ENCODE results near the gene ATP1B2. TPM values are rescaled to one million over a fixed set of nuclear protein-coding genes. Genes with fewer than 3 reads are reported as not detected.

The ATP1B2 gene
- total RNA-seq, 1 experiment from 2014 or later, result not detected

- no peak overlapping the region for H2AFZ ChIP-seq (ENCODE audit: low read depth, low read length, poor library complexity, severe bottlenecking)
- H3K9me3 ChIP-seq (ENCODE audit: control insufficient read depth in 1 of 2, insufficient read depth in 1 of 2, low read depth in 1 of 2, low read length in 2 of 2), result no peaks in the 10 kb centered on the region
- BruUV-seq (replicated peaks), result no TSS peak
- ChIA-PET POLR2A (interaction anchor here (0.8 to 2.5 kb wide), 5 partner anchors 12 to 72 kb away, joined by 4 to 27 read pairs (median 7); partner anchors contain the start of genes MPDU1, SAT2, SHBG and TP53), RAD21 (ENCODE audit: low non-redundant PET in 1 of 2, low total read pairs in 2 of 2, uncharacterized antibody in 2 of 2, unreplicated experiment in 2 of 2) (interaction anchor here in 1 of 2 experiments (0.7 to 1.0 kb wide), 2 partner anchors 71 to 139 kb away, joined by 3 read pairs; no protein-coding TSS in a partner anchor), CTCF (interaction anchor here (1.0 to 2.1 kb wide), 6 partner anchors 9 to 72 kb away, joined by 3 to 16 read pairs (median 4); partner anchors contain the start of genes MPDU1, SAT2, TP53 and WRAP53)
- peak overlapping the region; percentile 75 for H3K27ac ChIP-seq (ENCODE audit: low read depth, low read length)
- H3K27me3 ChIP-seq (ENCODE audit: insufficient read depth, low read length), result no peaks in the 10 kb centered on the region
- ATAC-seq (peak; percentile 2; the same call in 1 of the 2 replicates), DNase-seq (ENCODE audit: low read depth, low spot score) (no peak)
- TF ChIP-seq ZFX (IDR thresholded peaks at IDR 0.05) (no peak), POLR2A (IDR thresholded peaks at IDR 0.05; ENCODE audit: borderline replicate concordance, extremely low read depth, insufficient read depth, insufficient read length) (peak; percentile 32), CEBPB (IDR thresholded peaks at IDR 0.05; ENCODE audit: low read depth) (no peak), JUND (IDR thresholded peaks at IDR 0.05) (no peak)
- TF ChIP-seq, protein P1, sequence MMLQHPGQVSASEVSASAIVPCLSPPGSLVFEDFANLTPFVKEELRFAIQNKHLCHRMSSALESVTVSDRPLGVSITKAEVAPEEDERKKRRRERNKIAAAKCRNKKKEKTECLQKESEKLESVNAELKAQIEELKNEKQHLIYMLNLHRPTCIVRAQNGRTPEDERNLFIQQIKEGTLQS (IDR thresholded peaks at IDR 0.05), result no peak
- TF ChIP-seq, protein P2, sequence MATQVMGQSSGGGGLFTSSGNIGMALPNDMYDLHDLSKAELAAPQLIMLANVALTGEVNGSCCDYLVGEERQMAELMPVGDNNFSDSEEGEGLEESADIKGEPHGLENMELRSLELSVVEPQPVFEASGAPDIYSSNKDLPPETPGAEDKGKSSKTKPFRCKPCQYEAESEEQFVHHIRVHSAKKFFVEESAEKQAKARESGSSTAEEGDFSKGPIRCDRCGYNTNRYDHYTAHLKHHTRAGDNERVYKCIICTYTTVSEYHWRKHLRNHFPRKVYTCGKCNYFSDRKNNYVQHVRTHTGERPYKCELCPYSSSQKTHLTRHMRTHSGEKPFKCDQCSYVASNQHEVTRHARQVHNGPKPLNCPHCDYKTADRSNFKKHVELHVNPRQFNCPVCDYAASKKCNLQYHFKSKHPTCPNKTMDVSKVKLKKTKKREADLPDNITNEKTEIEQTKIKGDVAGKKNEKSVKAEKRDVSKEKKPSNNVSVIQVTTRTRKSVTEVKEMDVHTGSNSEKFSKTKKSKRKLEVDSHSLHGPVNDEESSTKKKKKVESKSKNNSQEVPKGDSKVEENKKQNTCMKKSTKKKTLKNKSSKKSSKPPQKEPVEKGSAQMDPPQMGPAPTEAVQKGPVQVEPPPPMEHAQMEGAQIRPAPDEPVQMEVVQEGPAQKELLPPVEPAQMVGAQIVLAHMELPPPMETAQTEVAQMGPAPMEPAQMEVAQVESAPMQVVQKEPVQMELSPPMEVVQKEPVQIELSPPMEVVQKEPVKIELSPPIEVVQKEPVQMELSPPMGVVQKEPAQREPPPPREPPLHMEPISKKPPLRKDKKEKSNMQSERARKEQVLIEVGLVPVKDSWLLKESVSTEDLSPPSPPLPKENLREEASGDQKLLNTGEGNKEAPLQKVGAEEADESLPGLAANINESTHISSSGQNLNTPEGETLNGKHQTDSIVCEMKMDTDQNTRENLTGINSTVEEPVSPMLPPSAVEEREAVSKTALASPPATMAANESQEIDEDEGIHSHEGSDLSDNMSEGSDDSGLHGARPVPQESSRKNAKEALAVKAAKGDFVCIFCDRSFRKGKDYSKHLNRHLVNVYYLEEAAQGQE (IDR thresholded peaks at IDR 0.05; ENCODE audit: low read depth), result no peak
- peaks cover 40% of the 10 kb centered on the region for H3K79me2 ChIP-seq (ENCODE audit: insufficient read depth, low read length)
- H3K4me2 ChIP-seq (ENCODE audit: low read length), result peak overlapping the region; percentile 70
- H3K4me1 ChIP-seq (ENCODE audit: control insufficient read depth in 1 of 2, insufficient read depth in 2 of 2, low read length in 2 of 2), result peaks cover 12 to 22% of the 10 kb centered on the region in 2 experiments
- H3K9ac ChIP-seq (ENCODE audit: low read length), result peak overlapping the region; percentile 53
- H3K9me2 ChIP-seq (ENCODE audit: insufficient read depth), result no peaks in the 10 kb centered on the region
- peaks cover 7 to 17% of the 10 kb centered on the region in 2 experiments for H3K36me3 ChIP-seq (ENCODE audit: control insufficient read depth in 1 of 2, insufficient read depth in 2 of 2, low read length in 2 of 2)
- H3K4me3 ChIP-seq (replicated peaks in 1 of 2; ENCODE audit: low read depth in 1 of 2, low read length in 2 of 2), result peak overlapping the region; percentile 42 to 49
- intact Hi-C loops (cut with micrococcal nuclease), result loop anchor here (2.0 kb wide), 1 partner anchor 71 kb away; the partner anchor contains the start of gene TP53
- no peaks in the 10 kb centered on the region for H4K20me1 ChIP-seq (ENCODE audit: insufficient read depth)
Measured at GRCh38 chr17:7615265-7615747, 35.4 kb upstream of the ATP1B2 start.

Data from HCT116 (cell line).